HepG2 (cell line): ENCODE data around the gene MOCS2. TPM values are rescaled to one million over a fixed set of nuclear protein-coding genes. Genes with fewer than 3 reads are reported as not detected.

Experiments used
- ATAC-seq: fragments of 200-7000 bp; cut with Tn5 transposase; 3 replicates; pipeline ENCODE4 v1.9.1; 2020; ENCODE audit warnings: mild to moderate bottlenecking, moderate library complexity
- BruUV-seq: library from RNA; stranded (reverse); fragments of 400-500 nt; replicated peaks from 2 replicates; lab custom pipeline; 2021; lab: Mats Ljungman, UMichigan
- CTCF ChIA-PET: fragments of 300-600 bp; formaldehyde crosslinking; extraction: SDS; loops from one replicate; lab custom pipeline; 2021; ENCODE audit warnings: low total read pairs, inconsistent platforms, low intra/inter-chr PET ratio; lab: Yijun Ruan, JAX
- POLR2A ChIA-PET: fragments of 350-600 bp; sonication (Branson Sonifier 250); formaldehyde crosslinking; loops from one replicate; lab custom pipeline; 2020; ENCODE audit warnings: antibody characterized with exemption, inconsistent platforms; lab: Yijun Ruan, JAX
- DNase-seq: peaks from one replicate; pipeline ENCODE4 v3.0.0-alpha.2; 2015; ENCODE audit warnings: low spot score
- FAIRE-seq: peaks from 3 replicates; lab custom pipeline; 2011; peaks lifted over from hg19 to GRCh38; lab: Jason Lieb, UNC
- H2AFZ ChIP-seq: one replicate; pipeline ENCODE4 v1.6.1; 2011; ENCODE audit warnings: low read length, inconsistent platforms
- H3K27ac ChIP-seq: fragments of 300-600 bp; 3 replicates; pipeline ENCODE4 v1.8.0; 2011; ENCODE audit warnings: mixed run types, mild to moderate bottlenecking, mixed read lengths, low read length, inconsistent platforms; ENCODE audit not compliant: insufficient read depth; ENCODE audit errors: extremely low read length
- H3K27me3 ChIP-seq, 2 experiments: fragments of 200-600 bp in 1 of 2; 2 replicates in 1 of 2; 3 replicates in 1 of 2; pipeline versions ENCODE4 v1.6.0 to v1.8.0; 2011; ENCODE audit warnings: low read length in 2 of 2, mild to moderate bottlenecking in 2 of 2, moderate library complexity in 2 of 2, inconsistent platforms in 1 of 2; ENCODE audit not compliant: insufficient read depth in 2 of 2, control insufficient read depth in 1 of 2
- H3K36me3 ChIP-seq, 2 experiments: fragments of 200-600 bp in 1 of 2; replicated peaks in 1 of 2; 2 replicates in 1 of 2; 3 replicates in 1 of 2; pipeline versions ENCODE4 v1.5.1 to v1.8.0; 2011; ENCODE audit warnings: low read length in 2 of 2, inconsistent platforms in 1 of 2; ENCODE audit not compliant: insufficient read depth in 2 of 2, control insufficient read depth in 1 of 2
- H3K4me1 ChIP-seq: 2 replicates; pipeline ENCODE4 v1.5.1; 2012; ENCODE audit warnings: low read length, inconsistent platforms; ENCODE audit not compliant: insufficient read depth
- H3K4me2 ChIP-seq: 2 replicates; pipeline ENCODE4 v1.6.0; 2011; ENCODE audit warnings: low read depth, low read length, inconsistent platforms
- H3K4me3 ChIP-seq, 3 experiments: fragments of 200-600 bp in 1 of 3; sonication (generic), shearing (Covaris generic) in 1 of 3; replicated peaks in 1 of 3; 2 replicates each; pipeline ENCODE4 v1.5.1; 2011 to 2016; ENCODE audit warnings: low read length in 3 of 3, inconsistent platforms in 2 of 3, low read depth in 2 of 3, mild to moderate bottlenecking in 2 of 3, control low read depth in 1 of 3, mixed read lengths in 1 of 3; ENCODE audit not compliant: insufficient read depth in 1 of 3
- H3K79me2 ChIP-seq: one replicate; pipeline ENCODE4 v1.6.1; 2011; ENCODE audit warnings: low read length, inconsistent platforms; ENCODE audit not compliant: insufficient read depth
- H3K9ac ChIP-seq: 2 replicates; pipeline ENCODE4 v1.6.0; 2011; ENCODE audit warnings: mild to moderate bottlenecking, low read depth, low read length, inconsistent platforms; ENCODE audit not compliant: insufficient read depth
- H3K9me3 ChIP-seq: 2 replicates; pipeline ENCODE4 v1.5.1; 2012; ENCODE audit warnings: mild to moderate bottlenecking, low read length
- H4K20me1 ChIP-seq: 2 replicates; pipeline ENCODE4 v1.6.0; 2011; ENCODE audit warnings: inconsistent platforms, mild to moderate bottlenecking, low read length, moderate library complexity; ENCODE audit not compliant: insufficient read depth
- ADNP ChIP-seq: sonication (generic); formaldehyde crosslinking; IDR thresholded peaks from 2 replicates; pipeline ENCODE4 v1.4.0; 2020; ENCODE audit warnings: missing genetic modification reagents
- DRAP1 ChIP-seq: IDR thresholded peaks from 2 replicates; pipeline ENCODE4 v1.6.1; 2016; ENCODE audit warnings: missing genetic modification reagents, missing compliant biosample characterization
- EED ChIP-seq: sonication (generic); formaldehyde crosslinking; IDR thresholded peaks from 2 replicates; pipeline ENCODE4 v1.5.0; 2020; ENCODE audit warnings: mild to moderate bottlenecking, missing genetic modification reagents
- PAF1 ChIP-seq: IDR thresholded peaks from 2 replicates; pipeline ENCODE4 v1.6.1; 2016; ENCODE audit warnings: missing genetic modification reagents, missing compliant biosample characterization
- WGBS: methylation state at CpG from one replicate; pipeline ENCODE4 v1.1.6; 2017; ENCODE audit warnings: low lambda C conversion rate; 5-methylcytosine and 5-hydroxymethylcytosine counted together
- in situ Hi-C: cut with HindIII; loops from 2 replicates; pipeline ENCODE4 v1.10.0; 2017; ENCODE audit warnings: low pct_unique_long_range_greater_than_20kb; ENCODE audit not compliant: extremely low pct_ligation_motif_present
- intact Hi-C: fragments of 100-400 bp; cut with micrococcal nuclease; formaldehyde crosslinking; loops from one replicate; pipeline ENCODE4 v1.10.0; 2022; ENCODE audit not compliant: unreplicated experiment
- polyA plus RNA-seq, 8 experiments: library from polyadenylated mRNA; depleted of rRNA in 3 of 8; stranded (reverse) in 7 of 8; unstranded in 1 of 8; fragments of >200 nt; fragmentation: Illumina TruSeq in 4 of 8; extraction: Trizol in 4 of 8; gene quantifications; 2 replicates each; pipeline versions ENCODE4 v1.2.1 to v1.2.3, GENCODE V29; 2011 to 2016; ENCODE audit warnings: low read depth in 4 of 8, missing spikeins in 1 of 8, mixed read lengths in 1 of 8; ENCODE audit not compliant: insufficient read depth in 1 of 8
- total RNA-seq, 5 experiments: library from RNA; depleted of rRNA; stranded (reverse); fragments of >200 nt; fragmentation: Illumina TruSeq; extraction: Trizol; gene quantifications; 2 replicates each; pipeline ENCODE4 v1.2.3, GENCODE V29; 2016; ENCODE audit warnings: low read depth in 1 of 5
- TF ChIP-seq, protein P1 (sequence below): sonication (generic); formaldehyde crosslinking; IDR thresholded peaks from 2 replicates; pipeline ENCODE4 v1.4.0; 2020; ENCODE audit warnings: missing genetic modification reagents

Gene MOCS2
- total and polyA plus RNA-seq, 2 of the 13 experiments (the other 11 are each of a cell fraction or from before 2014, with no cell fraction given), result 19.2 to 41.9 TPM

DNA sequence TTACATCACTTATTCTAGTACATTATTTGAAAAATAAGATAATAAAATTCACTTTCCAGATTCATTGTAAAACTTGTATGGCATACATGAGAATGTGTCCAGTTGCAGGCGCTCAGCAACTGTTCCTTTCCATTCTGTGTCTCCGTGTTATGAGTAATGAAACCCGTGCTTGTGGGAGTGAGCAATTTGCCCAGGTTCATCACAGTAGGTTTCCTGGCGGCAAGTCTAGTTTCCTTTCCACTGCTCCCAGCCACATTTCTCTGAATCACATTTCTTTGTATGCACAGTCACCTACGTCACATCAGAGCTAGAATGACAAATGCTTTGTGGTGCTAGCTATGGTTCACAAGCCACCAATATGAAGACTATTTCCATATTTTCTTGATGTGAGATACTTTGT, 39.9 kb downstream of the MOCS2 start (continued):
- TF ChIP-seq, protein P1, sequence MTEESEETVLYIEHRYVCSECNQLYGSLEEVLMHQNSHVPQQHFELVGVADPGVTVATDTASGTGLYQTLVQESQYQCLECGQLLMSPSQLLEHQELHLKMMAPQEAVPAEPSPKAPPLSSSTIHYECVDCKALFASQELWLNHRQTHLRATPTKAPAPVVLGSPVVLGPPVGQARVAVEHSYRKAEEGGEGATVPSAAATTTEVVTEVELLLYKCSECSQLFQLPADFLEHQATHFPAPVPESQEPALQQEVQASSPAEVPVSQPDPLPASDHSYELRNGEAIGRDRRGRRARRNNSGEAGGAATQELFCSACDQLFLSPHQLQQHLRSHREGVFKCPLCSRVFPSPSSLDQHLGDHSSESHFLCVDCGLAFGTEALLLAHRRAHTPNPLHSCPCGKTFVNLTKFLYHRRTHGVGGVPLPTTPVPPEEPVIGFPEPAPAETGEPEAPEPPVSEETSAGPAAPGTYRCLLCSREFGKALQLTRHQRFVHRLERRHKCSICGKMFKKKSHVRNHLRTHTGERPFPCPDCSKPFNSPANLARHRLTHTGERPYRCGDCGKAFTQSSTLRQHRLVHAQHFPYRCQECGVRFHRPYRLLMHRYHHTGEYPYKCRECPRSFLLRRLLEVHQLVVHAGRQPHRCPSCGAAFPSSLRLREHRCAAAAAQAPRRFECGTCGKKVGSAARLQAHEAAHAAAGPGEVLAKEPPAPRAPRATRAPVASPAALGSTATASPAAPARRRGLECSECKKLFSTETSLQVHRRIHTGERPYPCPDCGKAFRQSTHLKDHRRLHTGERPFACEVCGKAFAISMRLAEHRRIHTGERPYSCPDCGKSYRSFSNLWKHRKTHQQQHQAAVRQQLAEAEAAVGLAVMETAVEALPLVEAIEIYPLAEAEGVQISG, result no peak
- TF ChIP-seq PAF1 (CRISPR knock-in tag), result no peak
- TF ChIP-seq, all 625 proteins: peak for 0

DNA sequence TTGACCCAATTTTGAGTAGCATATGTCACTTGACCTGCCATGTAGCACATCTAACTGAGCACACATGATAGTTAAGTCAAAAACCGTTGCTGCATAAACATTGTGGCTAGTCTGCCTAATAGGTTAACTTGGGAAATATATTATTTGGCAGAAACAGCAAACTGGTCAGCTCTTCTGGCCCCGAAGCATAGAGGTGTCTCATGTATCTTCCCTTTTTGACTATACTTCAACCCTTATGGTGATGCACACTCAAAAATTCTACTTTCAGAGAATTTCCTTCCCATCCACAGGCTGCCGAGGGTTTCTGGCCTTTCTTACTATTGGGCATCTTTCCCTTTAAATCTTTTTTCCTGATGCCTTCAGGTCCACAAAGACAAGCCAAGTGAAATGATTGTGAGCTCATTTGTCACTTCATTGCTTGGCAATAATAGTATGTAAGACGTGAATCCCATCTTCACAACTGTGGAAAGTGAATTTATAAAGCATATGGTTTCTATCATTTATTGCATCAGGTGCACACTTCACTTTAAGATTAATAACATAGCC, 41.2 kb downstream of the MOCS2 start:
- no peak for DNase-seq
- no peak for FAIRE-seq
- Histone ChIP-seq H4K20me1 (no peaks in the 10 kb centered on the region), H3K9ac (no peak overlapping the region), H3K27ac (no peak overlapping the region), H2AFZ (no peak overlapping the region), H3K36me3 (peaks cover 28 to 76% of the 10 kb centered on the region in 2 experiments), H3K4me2 (no peak overlapping the region), H3K27me3 (no peaks in the 10 kb centered on the region), H3K9me3 (no peaks in the 10 kb centered on the region), H3K4me1 (0 out of 2 replicates have a peak, but pooled peaks cover 4% of the 10 kb centered on the region), H3K79me2 (no peaks in the 10 kb centered on the region), H3K4me3 (no peak overlapping the region)
- ATAC-seq, result no peak
- 87% methylated on average over 4 of the region's 4 CpGs for WGBS
- no TSS peak for BruUV-seq
- in situ Hi-C loops, result no loop called here
- TF ChIP-seq DRAP1, result no peak
- no peak for TF ChIP-seq EED (CRISPR knock-in tag)
- no peak for TF ChIP-seq ADNP (CRISPR knock-in tag)
- intact Hi-C loops, result no loop called here
- POLR2A ChIA-PET, result no interaction called here
- CTCF ChIA-PET, result no interaction called here
